CD14-positive monocyte (primary cell): Measurements from ENCODE around the gene SERPINA4. TPM values are rescaled to one million over a fixed set of nuclear protein-coding genes. Genes with fewer than 3 reads are reported as not detected.

Experiments used
- DNase-seq, 3 donors: peaks; one replicate each; pipeline ENCODE4 v3.0.0-alpha.2; 2011 to 2022
- H2AFZ ChIP-seq: 2 replicates; pipeline ENCODE4 v1.6.0; 2012; ENCODE audit warnings: mild to moderate bottlenecking, low read depth, low read length, inconsistent platforms; ENCODE audit not compliant: insufficient read depth, poor library complexity, severe bottlenecking
- H3K27ac ChIP-seq, 2 donors: 1 replicate in 1 of 2; 2 replicates in 1 of 2; pipeline ENCODE4 v1.5.1; 2012 to 2013; ENCODE audit warnings: low read length in 2 of 2, control low read depth in 1 of 2, inconsistent platforms in 1 of 2, low read depth in 1 of 2, mild to moderate bottlenecking in 1 of 2
- H3K27me3 ChIP-seq, 2 donors: one replicate each; pipeline versions ENCODE4 v1.6.0 to v1.6.1; 2011 to 2013; ENCODE audit warnings: low read length in 2 of 2; ENCODE audit not compliant: control insufficient read depth in 2 of 2, insufficient read depth in 2 of 2
- H3K36me3 ChIP-seq, 2 donors: replicated peaks in 1 of 2; 1 replicate in 1 of 2; 2 replicates in 1 of 2; pipeline versions ENCODE4 v1.5.1 to v1.6.1; 2012 to 2013; ENCODE audit warnings: low read length in 2 of 2, control low read depth in 1 of 2, inconsistent platforms in 1 of 2, mild to moderate bottlenecking in 1 of 2; ENCODE audit not compliant: insufficient read depth in 2 of 2, control insufficient read depth in 1 of 2
- H3K4me1 ChIP-seq, 2 donors: 1 replicate in 1 of 2; 2 replicates in 1 of 2; pipeline versions ENCODE4 v1.5.1 to v1.6.1; 2012 to 2013; ENCODE audit warnings: low read length in 2 of 2, control low read depth in 1 of 2, inconsistent platforms in 1 of 2, mild to moderate bottlenecking in 1 of 2, moderate library complexity in 1 of 2; ENCODE audit not compliant: insufficient read depth in 2 of 2, control insufficient read depth in 1 of 2
- H3K4me2 ChIP-seq: replicated peaks from 2 replicates; pipeline ENCODE3; 2012; ENCODE audit warnings: low read length, moderate library complexity, mild to moderate bottlenecking; ENCODE audit not compliant: poor library complexity, severe bottlenecking; ENCODE audit errors: extremely low read depth
- H3K4me3 ChIP-seq, 3 experiments: fragments of 200-600 bp in 1 of 3; sonication (generic) in 1 of 3; replicated peaks in 1 of 3; 1 replicate in 2 of 3; 2 replicates in 1 of 3; pipeline ENCODE4 v1.5.1; 2011 to 2013; ENCODE audit warnings: low read length in 3 of 3, mild to moderate bottlenecking in 3 of 3, control low read depth in 2 of 3, low read depth in 2 of 3, inconsistent platforms in 1 of 3, moderate library complexity in 1 of 3
- H3K79me2 ChIP-seq: 2 replicates; pipeline ENCODE4 v1.6.0; 2012; ENCODE audit warnings: mild to moderate bottlenecking, control low read depth, inconsistent platforms, low read length, moderate library complexity; ENCODE audit not compliant: insufficient read depth
- H3K9ac ChIP-seq: 2 replicates; pipeline ENCODE4 v1.6.0; 2017; ENCODE audit warnings: low read length, mild to moderate bottlenecking; ENCODE audit not compliant: insufficient read depth, poor library complexity, severe bottlenecking
- H3K9me3 ChIP-seq, 2 donors: replicated peaks in 1 of 2; 1 replicate in 1 of 2; 2 replicates in 1 of 2; pipeline versions ENCODE4 v1.5.1 to v1.6.1; 2012 to 2013; ENCODE audit warnings: low read length in 2 of 2, control low read depth in 1 of 2; ENCODE audit not compliant: control insufficient read depth in 1 of 2, insufficient read depth in 1 of 2
- H4K20me1 ChIP-seq: 2 replicates; pipeline ENCODE4 v1.6.0; 2012; ENCODE audit warnings: mild to moderate bottlenecking, low read length, control low read depth, moderate library complexity; ENCODE audit not compliant: insufficient read depth
- H3K27ac Mint-ChIP-seq, 7 donors: one replicate each; pipeline ENCODE4 v1.8.0; 2020; ENCODE audit warnings: mild to moderate bottlenecking in 7 of 7, mixed read lengths in 7 of 7, moderate library complexity in 6 of 7, inconsistent platforms in 2 of 7
- H3K27me3 Mint-ChIP-seq, 3 donors: one replicate each; pipeline ENCODE4 v1.8.0; 2021 to 2022; ENCODE audit warnings: low read depth in 3 of 3, mild to moderate bottlenecking in 3 of 3, mixed read lengths in 3 of 3, moderate library complexity in 3 of 3, inconsistent platforms in 1 of 3
- H3K36me3 Mint-ChIP-seq, 2 donors: one replicate each; pipeline ENCODE4 v1.8.0; 2020; ENCODE audit warnings: mixed read lengths in 2 of 2, inconsistent platforms in 1 of 2, mild to moderate bottlenecking in 1 of 2
- H3K4me1 Mint-ChIP-seq: one replicate; pipeline ENCODE4 v1.8.0; 2020; ENCODE audit warnings: mild to moderate bottlenecking, mixed read lengths
- H3K4me3 Mint-ChIP-seq, 2 donors: one replicate each; pipeline ENCODE4 v1.8.0; 2020; ENCODE audit warnings: mild to moderate bottlenecking in 2 of 2, mixed read lengths in 2 of 2, moderate library complexity in 1 of 2
- H3K9me3 Mint-ChIP-seq, 7 donors: one replicate each; pipeline ENCODE4 v1.8.0; 2020 to 2022; ENCODE audit warnings: mixed read lengths in 7 of 7, mild to moderate bottlenecking in 6 of 7, moderate library complexity in 6 of 7, inconsistent platforms in 2 of 7
- WGBS: methylation state at CpG from one replicate; pipeline ENCODE4 v1.1.5; 2013; ENCODE audit warnings: missing lambda C conversion rate; ENCODE audit not compliant: insufficient coverage; 5-methylcytosine and 5-hydroxymethylcytosine counted together
- intact Hi-C, 2 donors: fragments of 100-400 bp; cut with micrococcal nuclease; formaldehyde crosslinking; loops; one replicate each; pipeline versions ENCODE4 v1.15.0 to v1.15.1; 2023
- polyA plus RNA-seq, 3 donors: library from polyadenylated mRNA; depleted of rRNA in 1 of 3; unstranded in 2 of 3; stranded (reverse) in 1 of 3; fragments of 300-500 nt in 2 of 3; fragments of >200 nt in 1 of 3; fragmentation: Illumina TruSeq in 2 of 3; gene quantifications; 1 replicate in 2 of 3; 2 replicates in 1 of 3; pipeline ENCODE4 v1.2.3, GENCODE V29; 2012 to 2021
- TF ChIP-seq, protein P1 (sequence below): fragments of 200-600 bp; IDR thresholded peaks from one replicate; pipeline ENCODE4 v1.8.0; 2022; ENCODE audit warnings: antibody characterized with exemption, mild to moderate bottlenecking

Gene SERPINA4
- polyA plus RNA-seq, 3 donors = not detected

DNA sequence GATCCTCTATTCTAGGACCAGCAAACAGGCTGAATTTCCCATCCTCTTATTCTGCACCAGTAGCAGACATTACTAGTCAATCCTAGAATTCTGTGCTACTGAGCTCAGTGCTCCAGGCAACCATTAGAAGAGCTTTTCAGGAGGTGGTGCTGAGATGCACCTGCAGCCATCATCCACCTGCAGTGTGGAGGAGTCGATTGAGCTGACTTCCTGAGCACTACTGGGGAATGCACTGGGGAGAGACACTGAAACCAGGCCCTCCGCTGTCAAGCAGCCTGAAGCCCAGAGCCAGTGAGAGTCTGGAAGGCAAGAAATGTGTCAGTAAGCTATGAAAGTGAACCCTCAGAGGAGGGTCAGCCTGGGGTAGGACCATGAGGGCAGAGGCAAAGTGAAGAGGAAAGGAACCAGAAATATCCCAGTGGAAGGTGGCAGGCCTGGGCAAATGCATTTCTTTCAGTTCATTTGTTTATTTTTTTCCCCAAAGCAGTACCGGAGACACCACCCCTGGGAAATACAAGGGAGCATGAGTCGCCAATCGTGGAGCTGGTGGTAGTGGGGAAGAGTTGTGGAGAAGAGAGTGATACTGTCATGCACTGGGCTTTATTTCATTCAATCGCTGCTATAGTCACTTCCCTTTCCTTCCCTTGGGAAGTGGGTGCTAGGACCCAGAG lies 23.0 kb upstream of the SERPINA4 start:
- no peaks in the 10 kb centered on the region for H3K79me2 ChIP-seq
- no peaks in the 10 kb centered on the region for H3K36me3 ChIP-seq
- WGBS = 70% methylated on average over 1 of the region's 6 CpGs
- no peaks in the 10 kb centered on the region for H3K9me3 ChIP-seq
- no peak overlapping the region for H3K4me2 ChIP-seq
- intact Hi-C loops = no loop called here
- Mint-ChIP-seq H3K4me3 (peak overlapping the region in 1 of 2 donors; percentile 9), H3K27ac (no peak overlapping the region), H3K27me3 (peaks cover 4 to 11% (median 9%) of the 10 kb centered on the region in 3 donors), H3K36me3 (no peaks in the 10 kb centered on the region), H3K4me1 (no peaks in the 10 kb centered on the region), H3K9me3 (peaks cover 0 to 4% (median 0%) of the 10 kb centered on the region in 7 donors)
- H3K9ac ChIP-seq = no peak overlapping the region
- H3K4me3 ChIP-seq = no peak overlapping the region
- H4K20me1 ChIP-seq = no peaks in the 10 kb centered on the region
- H2AFZ ChIP-seq = no peak overlapping the region
- DNase-seq = no peak
- no peaks in the 10 kb centered on the region for H3K27me3 ChIP-seq
- no peaks in the 10 kb centered on the region for H3K4me1 ChIP-seq
- TF ChIP-seq, protein P1, sequence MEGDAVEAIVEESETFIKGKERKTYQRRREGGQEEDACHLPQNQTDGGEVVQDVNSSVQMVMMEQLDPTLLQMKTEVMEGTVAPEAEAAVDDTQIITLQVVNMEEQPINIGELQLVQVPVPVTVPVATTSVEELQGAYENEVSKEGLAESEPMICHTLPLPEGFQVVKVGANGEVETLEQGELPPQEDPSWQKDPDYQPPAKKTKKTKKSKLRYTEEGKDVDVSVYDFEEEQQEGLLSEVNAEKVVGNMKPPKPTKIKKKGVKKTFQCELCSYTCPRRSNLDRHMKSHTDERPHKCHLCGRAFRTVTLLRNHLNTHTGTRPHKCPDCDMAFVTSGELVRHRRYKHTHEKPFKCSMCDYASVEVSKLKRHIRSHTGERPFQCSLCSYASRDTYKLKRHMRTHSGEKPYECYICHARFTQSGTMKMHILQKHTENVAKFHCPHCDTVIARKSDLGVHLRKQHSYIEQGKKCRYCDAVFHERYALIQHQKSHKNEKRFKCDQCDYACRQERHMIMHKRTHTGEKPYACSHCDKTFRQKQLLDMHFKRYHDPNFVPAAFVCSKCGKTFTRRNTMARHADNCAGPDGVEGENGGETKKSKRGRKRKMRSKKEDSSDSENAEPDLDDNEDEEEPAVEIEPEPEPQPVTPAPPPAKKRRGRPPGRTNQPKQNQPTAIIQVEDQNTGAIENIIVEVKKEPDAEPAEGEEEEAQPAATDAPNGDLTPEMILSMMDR = no peak
- H3K27ac ChIP-seq = no peak overlapping the region

GRCh38 chr14:94539181-94539580 lies 22.1 kb upstream of the SERPINA4 start:
- Mint-ChIP-seq H3K27ac (no peak overlapping the region), H3K4me1 (no peaks in the 10 kb centered on the region), H3K36me3 (no peaks in the 10 kb centered on the region), H3K4me3 (no peak overlapping the region), H3K27me3 (peaks cover 4 to 11% (median 4%) of the 10 kb centered on the region in 3 donors), H3K9me3 (peaks cover 0 to 3% (median 0%) of the 10 kb centered on the region in 7 donors)
- Histone ChIP-seq H3K9me3 (no peaks in the 10 kb centered on the region), H3K27me3 (no peaks in the 10 kb centered on the region), H3K4me1 (no peaks in the 10 kb centered on the region), H3K27ac (no peak overlapping the region), H3K4me3 (no peak overlapping the region), H3K36me3 (no peaks in the 10 kb centered on the region), H3K9ac (no peak overlapping the region), H3K4me2 (no peak overlapping the region), H4K20me1 (no peaks in the 10 kb centered on the region), H2AFZ (no peak overlapping the region), H3K79me2 (no peaks in the 10 kb centered on the region)
- intact Hi-C loops = no loop called here
- no peak for DNase-seq
- TF ChIP-seq, protein P1 = no peak
- WGBS = 88% methylated on average over 3 of the region's 7 CpGs
